Heart left ventricle (tissue), 13 donors: ENCODE data around the gene TP53.

Experiments used
- CTCF ChIP-seq, 12 donors: fragments of 200-600 bp; sonication (generic) in 4 of 12; IDR thresholded peaks; one replicate each; pipeline versions ENCODE4 v1.5.0 to v1.8.0; 2018 to 2022; ENCODE audit warnings: antibody characterized with exemption in 12 of 12, mild to moderate bottlenecking in 5 of 12
- POLR2A ChIP-seq, 2 donors: fragments of 450-650 bp; IDR thresholded peaks; one replicate each; pipeline ENCODE4 v1.6.1; 2017; ENCODE audit warnings: antibody characterized with exemption in 2 of 2, mild to moderate bottlenecking in 2 of 2, moderate library complexity in 2 of 2
- donor health status: ischemic (EF 13 %, LVEDD 7.1; RV severe dilation, severe dysfunction).
- donor health status: DM: no; HTN: yes; CAD: no.
- donor health status: DM: no; HTN: no; CAD: no.
- donor health status: ischemic (EF 25% LVEDD 6.9; RV normal size, moderate dysfunction).
- donor health status: ischemic (EF 25% LVEDD 5.7; RV mildly dilated, moderate dysfunction).
- donor health status: ischemic (EF 35%, LVEDD 5.7; RV mildly dilated, moderate dysfunction).
- donor health status: nonischemic (EF 11% LVEDD 7.7; RV severe dilation, severe dysfunction).
- donor health status: DM: yes; HTN: yes; CAD: no.
- donor health status: PGD.
- donor health status: ischemic (EF 29% LVEDD 5.4; RV normal size, mild dysfunction).
- donor health status: nonischemic (EF 23%, LVEDD 6.1; RV moderate dilation, normal function).

GRCh38 chr17:7618608-7619007 lies 68.7 kb downstream of the TP53 start:
- TF ChIP-seq POLR2A (IDR thresholded peaks at IDR 0.05): no peak
- TF ChIP-seq CTCF (IDR thresholded peaks at IDR 0.05): no peak
